HepG2 (cell line): ENCODE data around the gene PRSS33. TPM values are rescaled to one million over a fixed set of nuclear protein-coding genes. Genes with fewer than 3 reads are reported as not detected.

Source experiments
- ASH2L ChIP-seq: fragments of 300-600, 200-600 bp; sonication (generic); IDR thresholded peaks from 2 replicates; pipeline ENCODE4 v1.7.0; 2017; ENCODE audit warnings: low read depth, mild to moderate bottlenecking, moderate library complexity, mixed read lengths, low read length; ENCODE audit not compliant: insufficient read length
- CHD2 ChIP-seq: IDR thresholded peaks from 2 replicates; pipeline ENCODE4 v1.6.1; 2011; ENCODE audit warnings: low read depth, low read length, improper control_type of control experiment
- NFE2 ChIP-seq: sonication (generic); formaldehyde crosslinking; IDR thresholded peaks from 2 replicates; pipeline ENCODE4 v1.4.0; 2020; ENCODE audit warnings: missing genetic modification reagents
- NR2F2 ChIP-seq: IDR thresholded peaks from 2 replicates; pipeline ENCODE4 v1.6.1; 2012; ENCODE audit warnings: low read depth, inconsistent platforms, borderline replicate concordance
- POLR2A ChIP-seq, 2 experiments: IDR thresholded peaks; 2 replicates each; pipeline ENCODE4 v1.6.1; 2011; ENCODE audit warnings: low read depth in 2 of 2, low read length in 2 of 2, mild to moderate bottlenecking in 1 of 2, moderate library complexity in 1 of 2; ENCODE audit not compliant: insufficient read depth in 1 of 2
- SIN3B ChIP-seq: fragments of 150-350 bp; IDR thresholded peaks from 2 replicates; pipeline ENCODE4 v1.6.1; 2014; ENCODE audit warnings: low read length
- TRIM22 ChIP-seq: fragments of 450-650 bp; IDR thresholded peaks from 2 replicates; pipeline ENCODE4 v1.6.1; 2017
- ZBTB43 ChIP-seq: sonication (generic); formaldehyde crosslinking; conservative IDR thresholded peaks from 2 replicates; pipeline ENCODE4 v1.4.0; 2020; ENCODE audit warnings: missing genetic modification reagents
- ZFP41 ChIP-seq: sonication (generic); formaldehyde crosslinking; IDR thresholded peaks from 2 replicates; pipeline ENCODE4 v1.4.0; 2020; ENCODE audit warnings: mild to moderate bottlenecking, missing genetic modification reagents, borderline replicate concordance
- ZMAT5 ChIP-seq: sonication (generic); formaldehyde crosslinking; IDR thresholded peaks from 2 replicates; pipeline ENCODE4 v1.5.0; 2020; ENCODE audit warnings: mild to moderate bottlenecking, low read depth, missing genetic modification reagents, borderline replicate concordance
- ZNF136 ChIP-seq: sonication (generic); formaldehyde crosslinking; IDR thresholded peaks from 2 replicates; pipeline ENCODE4 v1.8.1; 2022; ENCODE audit warnings: low read depth, mild to moderate bottlenecking, moderate library complexity, missing genetic modification reagents
- ZNF253 ChIP-seq: sonication (generic); formaldehyde crosslinking; IDR thresholded peaks from 2 replicates; pipeline ENCODE4 v1.8.0; 2022; ENCODE audit warnings: mild to moderate bottlenecking, missing genetic modification reagents, borderline replicate concordance
- ZNF343 ChIP-seq: sonication (generic); formaldehyde crosslinking; IDR thresholded peaks from 2 replicates; pipeline ENCODE4 v1.4.0; 2020; ENCODE audit warnings: mild to moderate bottlenecking, missing genetic modification reagents
- ZNF549 ChIP-seq: sonication (generic); formaldehyde crosslinking; IDR thresholded peaks from 2 replicates; pipeline ENCODE4 v1.5.0; 2020; ENCODE audit warnings: missing genetic modification reagents
- ZNF552 ChIP-seq: sonication (generic); formaldehyde crosslinking; IDR thresholded peaks from 2 replicates; pipeline ENCODE4 v1.9.0; 2022; ENCODE audit warnings: missing genetic modification reagents, mild to moderate bottlenecking, borderline replicate concordance
- ZNF619 ChIP-seq: sonication (generic); formaldehyde crosslinking; IDR thresholded peaks from 2 replicates; pipeline ENCODE4 v1.4.0; 2020; ENCODE audit warnings: mild to moderate bottlenecking, missing genetic modification reagents
- polyA plus RNA-seq, 8 experiments: library from polyadenylated mRNA; depleted of rRNA in 3 of 8; stranded (reverse) in 7 of 8; unstranded in 1 of 8; fragments of >200 nt; fragmentation: Illumina TruSeq in 4 of 8; extraction: Trizol in 4 of 8; gene quantifications; 2 replicates each; pipeline versions ENCODE4 v1.2.1 to v1.2.3, GENCODE V29; 2011 to 2016; ENCODE audit warnings: low read depth in 4 of 8, missing spikeins in 1 of 8, mixed read lengths in 1 of 8; ENCODE audit not compliant: insufficient read depth in 1 of 8
- total RNA-seq, 5 experiments: library from RNA; depleted of rRNA; stranded (reverse); fragments of >200 nt; fragmentation: Illumina TruSeq; extraction: Trizol; gene quantifications; 2 replicates each; pipeline ENCODE4 v1.2.3, GENCODE V29; 2016; ENCODE audit warnings: low read depth in 1 of 5
- TF ChIP-seq, protein P1 (sequence below): sonication (generic); formaldehyde crosslinking; IDR thresholded peaks from 2 replicates; pipeline ENCODE4 v1.9.0; 2021; ENCODE audit warnings: missing genetic modification reagents, mild to moderate bottlenecking, borderline replicate concordance
- TF ChIP-seq, protein P2 (sequence below): sonication (generic); formaldehyde crosslinking; IDR thresholded peaks from 2 replicates; pipeline ENCODE4 v1.4.0; 2020; ENCODE audit warnings: missing genetic modification reagents
- TF ChIP-seq, protein P3 (sequence below): sonication (generic); formaldehyde crosslinking; IDR thresholded peaks from 2 replicates; pipeline ENCODE4 v1.8.1; 2023; ENCODE audit warnings: missing genetic modification reagents, mild to moderate bottlenecking, borderline replicate concordance
- TF ChIP-seq, protein P4 (sequence below): sonication (generic); formaldehyde crosslinking; IDR thresholded peaks from 2 replicates; pipeline ENCODE4 v1.4.0; 2020; ENCODE audit warnings: mild to moderate bottlenecking, missing genetic modification reagents

The PRSS33 gene
- total and polyA plus RNA-seq, 2 of the 13 experiments (the other 11 are each of a cell fraction or from before 2014, with no cell fraction given), result not detected

GRCh38 chr16:2751577-2752034 is 35.8 kb downstream of the PRSS33 start (continued):
- TF ChIP-seq, protein P1, sequence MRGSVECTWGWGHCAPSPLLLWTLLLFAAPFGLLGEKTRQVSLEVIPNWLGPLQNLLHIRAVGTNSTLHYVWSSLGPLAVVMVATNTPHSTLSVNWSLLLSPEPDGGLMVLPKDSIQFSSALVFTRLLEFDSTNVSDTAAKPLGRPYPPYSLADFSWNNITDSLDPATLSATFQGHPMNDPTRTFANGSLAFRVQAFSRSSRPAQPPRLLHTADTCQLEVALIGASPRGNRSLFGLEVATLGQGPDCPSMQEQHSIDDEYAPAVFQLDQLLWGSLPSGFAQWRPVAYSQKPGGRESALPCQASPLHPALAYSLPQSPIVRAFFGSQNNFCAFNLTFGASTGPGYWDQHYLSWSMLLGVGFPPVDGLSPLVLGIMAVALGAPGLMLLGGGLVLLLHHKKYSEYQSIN (CRISPR knock-in tag), result no peak
- TF ChIP-seq ZNF552 (CRISPR knock-in tag), result 0 out of 2 replicates have a peak, but pooled peaks have one; percentile 11
- TF ChIP-seq ZFP41 (CRISPR knock-in tag), result no peak
- TF ChIP-seq ZNF549 (CRISPR knock-in tag), result no peak
- TF ChIP-seq SIN3B, result no peak
- TF ChIP-seq ZNF619, result no peak
- no peak for TF ChIP-seq ZMAT5 (CRISPR knock-in tag)
- no peak for TF ChIP-seq ZNF343 (CRISPR knock-in tag)
- no peak for TF ChIP-seq ASH2L
- TF ChIP-seq, protein P2, sequence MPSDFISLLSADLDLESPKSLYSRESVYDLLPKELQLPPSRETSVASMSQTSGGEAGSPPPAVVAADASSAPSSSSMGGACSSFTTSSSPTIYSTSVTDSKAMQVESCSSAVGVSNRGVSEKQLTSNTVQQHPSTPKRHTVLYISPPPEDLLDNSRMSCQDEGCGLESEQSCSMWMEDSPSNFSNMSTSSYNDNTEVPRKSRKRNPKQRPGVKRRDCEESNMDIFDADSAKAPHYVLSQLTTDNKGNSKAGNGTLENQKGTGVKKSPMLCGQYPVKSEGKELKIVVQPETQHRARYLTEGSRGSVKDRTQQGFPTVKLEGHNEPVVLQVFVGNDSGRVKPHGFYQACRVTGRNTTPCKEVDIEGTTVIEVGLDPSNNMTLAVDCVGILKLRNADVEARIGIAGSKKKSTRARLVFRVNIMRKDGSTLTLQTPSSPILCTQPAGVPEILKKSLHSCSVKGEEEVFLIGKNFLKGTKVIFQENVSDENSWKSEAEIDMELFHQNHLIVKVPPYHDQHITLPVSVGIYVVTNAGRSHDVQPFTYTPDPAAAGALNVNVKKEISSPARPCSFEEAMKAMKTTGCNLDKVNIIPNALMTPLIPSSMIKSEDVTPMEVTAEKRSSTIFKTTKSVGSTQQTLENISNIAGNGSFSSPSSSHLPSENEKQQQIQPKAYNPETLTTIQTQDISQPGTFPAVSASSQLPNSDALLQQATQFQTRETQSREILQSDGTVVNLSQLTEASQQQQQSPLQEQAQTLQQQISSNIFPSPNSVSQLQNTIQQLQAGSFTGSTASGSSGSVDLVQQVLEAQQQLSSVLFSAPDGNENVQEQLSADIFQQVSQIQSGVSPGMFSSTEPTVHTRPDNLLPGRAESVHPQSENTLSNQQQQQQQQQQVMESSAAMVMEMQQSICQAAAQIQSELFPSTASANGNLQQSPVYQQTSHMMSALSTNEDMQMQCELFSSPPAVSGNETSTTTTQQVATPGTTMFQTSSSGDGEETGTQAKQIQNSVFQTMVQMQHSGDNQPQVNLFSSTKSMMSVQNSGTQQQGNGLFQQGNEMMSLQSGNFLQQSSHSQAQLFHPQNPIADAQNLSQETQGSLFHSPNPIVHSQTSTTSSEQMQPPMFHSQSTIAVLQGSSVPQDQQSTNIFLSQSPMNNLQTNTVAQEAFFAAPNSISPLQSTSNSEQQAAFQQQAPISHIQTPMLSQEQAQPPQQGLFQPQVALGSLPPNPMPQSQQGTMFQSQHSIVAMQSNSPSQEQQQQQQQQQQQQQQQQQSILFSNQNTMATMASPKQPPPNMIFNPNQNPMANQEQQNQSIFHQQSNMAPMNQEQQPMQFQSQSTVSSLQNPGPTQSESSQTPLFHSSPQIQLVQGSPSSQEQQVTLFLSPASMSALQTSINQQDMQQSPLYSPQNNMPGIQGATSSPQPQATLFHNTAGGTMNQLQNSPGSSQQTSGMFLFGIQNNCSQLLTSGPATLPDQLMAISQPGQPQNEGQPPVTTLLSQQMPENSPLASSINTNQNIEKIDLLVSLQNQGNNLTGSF (CRISPR knock-in tag), result no peak
- TF ChIP-seq TRIM22, result no peak
- TF ChIP-seq CHD2, result no peak
- no peak for TF ChIP-seq ZBTB43 (CRISPR knock-in tag)
- TF ChIP-seq, protein P3, sequence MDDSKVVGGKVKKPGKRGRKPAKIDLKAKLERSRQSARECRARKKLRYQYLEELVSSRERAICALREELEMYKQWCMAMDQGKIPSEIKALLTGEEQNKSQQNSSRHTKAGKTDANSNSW, result no peak
- no peak for TF ChIP-seq POLR2A (IDR thresholded peaks at IDR 0.05; ENCODE audit: insufficient read depth in 1 of 2, low read depth in 2 of 2, low read length in 2 of 2)
- no peak for TF ChIP-seq ZNF253
- TF ChIP-seq, protein P4, sequence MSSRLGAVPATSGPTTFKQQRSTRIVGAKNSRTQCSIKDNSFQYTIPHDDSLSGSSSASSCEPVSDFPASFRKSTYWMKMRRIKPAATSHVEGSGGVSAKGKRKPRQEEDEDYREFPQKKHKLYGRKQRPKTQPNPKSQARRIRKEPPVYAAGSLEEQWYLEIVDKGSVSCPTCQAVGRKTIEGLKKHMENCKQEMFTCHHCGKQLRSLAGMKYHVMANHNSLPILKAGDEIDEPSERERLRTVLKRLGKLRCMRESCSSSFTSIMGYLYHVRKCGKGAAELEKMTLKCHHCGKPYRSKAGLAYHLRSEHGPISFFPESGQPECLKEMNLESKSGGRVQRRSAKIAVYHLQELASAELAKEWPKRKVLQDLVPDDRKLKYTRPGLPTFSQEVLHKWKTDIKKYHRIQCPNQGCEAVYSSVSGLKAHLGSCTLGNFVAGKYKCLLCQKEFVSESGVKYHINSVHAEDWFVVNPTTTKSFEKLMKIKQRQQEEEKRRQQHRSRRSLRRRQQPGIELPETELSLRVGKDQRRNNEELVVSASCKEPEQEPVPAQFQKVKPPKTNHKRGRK (CRISPR knock-in tag), result no peak
- TF ChIP-seq ZNF136, result no peak
- no peak for TF ChIP-seq NFE2
- TF ChIP-seq NR2F2, result no peak
